ENCODE data around the gene LGMN.
"Not testable (repeated sequence)": the region's sequence is repeated elsewhere in the genome, so short reads cannot be mapped to it uniquely, and the experiment has no call there.

DNA sequence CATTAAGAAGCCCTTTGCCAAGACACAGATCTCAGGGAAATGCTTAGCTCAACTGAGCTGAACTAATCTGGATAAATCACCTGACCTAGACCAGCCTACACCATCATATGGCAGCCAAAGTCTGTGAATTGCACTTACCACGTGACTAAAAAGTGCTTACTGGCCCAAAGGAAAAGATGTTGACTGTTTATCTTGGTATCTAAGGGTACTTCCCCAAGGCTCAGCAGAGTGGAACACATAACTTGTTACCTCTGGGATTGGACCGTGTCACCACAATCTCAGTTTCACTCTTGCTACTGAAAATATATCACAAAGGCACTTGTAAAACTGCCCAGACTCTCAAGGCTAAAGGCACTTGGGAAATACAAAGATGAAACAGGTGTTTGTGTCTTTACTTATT lies 26.9 kb upstream of the LGMN start:
- TF ChIP-seq CTCF (conservative IDR thresholded peaks at IDR 0.05; ENCODE audit: low read length); EZH2phosphoT487 (IDR thresholded peaks at IDR 0.05; ENCODE audit: borderline replicate concordance): not testable (repeated sequence)
